Measurements from ENCODE around the gene PAX8. TPM values are rescaled to one million over a fixed set of nuclear protein-coding genes. Genes with fewer than 3 reads are reported as not detected.

Gene PAX8
- total RNA-seq, 2 donors from 2014 or later: 0.19 to 3.6 TPM

DNA sequence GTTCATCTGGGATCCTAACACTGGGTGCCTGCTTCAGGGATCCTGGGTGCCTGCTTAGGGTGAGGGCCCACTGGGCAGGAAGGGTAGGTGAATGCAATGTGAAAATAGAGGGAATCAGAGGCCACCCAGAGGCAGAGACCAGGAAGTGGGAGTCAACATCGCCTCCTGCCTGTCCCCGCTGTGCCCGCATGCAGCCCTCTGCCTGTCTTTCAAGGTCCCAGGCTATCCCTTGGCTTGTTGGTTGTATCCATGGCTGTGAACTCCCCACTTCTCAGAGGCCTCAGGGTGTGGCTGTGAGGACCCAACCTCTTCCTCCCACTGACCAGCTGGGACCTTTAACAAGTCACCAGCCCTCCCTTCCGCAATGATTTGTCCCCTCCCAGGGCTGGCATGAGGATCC is 78.5 kb downstream of the PAX8 start:
- intact Hi-C loops (cut with DNase I): loop anchor here in 1 of 2 donors (5.0 kb wide), 2 partner anchors 47 to 172 kb away; no protein-coding TSS in a partner anchor
- peak; percentile 42 for DNase-seq (ENCODE audit: low spot score)

DNA sequence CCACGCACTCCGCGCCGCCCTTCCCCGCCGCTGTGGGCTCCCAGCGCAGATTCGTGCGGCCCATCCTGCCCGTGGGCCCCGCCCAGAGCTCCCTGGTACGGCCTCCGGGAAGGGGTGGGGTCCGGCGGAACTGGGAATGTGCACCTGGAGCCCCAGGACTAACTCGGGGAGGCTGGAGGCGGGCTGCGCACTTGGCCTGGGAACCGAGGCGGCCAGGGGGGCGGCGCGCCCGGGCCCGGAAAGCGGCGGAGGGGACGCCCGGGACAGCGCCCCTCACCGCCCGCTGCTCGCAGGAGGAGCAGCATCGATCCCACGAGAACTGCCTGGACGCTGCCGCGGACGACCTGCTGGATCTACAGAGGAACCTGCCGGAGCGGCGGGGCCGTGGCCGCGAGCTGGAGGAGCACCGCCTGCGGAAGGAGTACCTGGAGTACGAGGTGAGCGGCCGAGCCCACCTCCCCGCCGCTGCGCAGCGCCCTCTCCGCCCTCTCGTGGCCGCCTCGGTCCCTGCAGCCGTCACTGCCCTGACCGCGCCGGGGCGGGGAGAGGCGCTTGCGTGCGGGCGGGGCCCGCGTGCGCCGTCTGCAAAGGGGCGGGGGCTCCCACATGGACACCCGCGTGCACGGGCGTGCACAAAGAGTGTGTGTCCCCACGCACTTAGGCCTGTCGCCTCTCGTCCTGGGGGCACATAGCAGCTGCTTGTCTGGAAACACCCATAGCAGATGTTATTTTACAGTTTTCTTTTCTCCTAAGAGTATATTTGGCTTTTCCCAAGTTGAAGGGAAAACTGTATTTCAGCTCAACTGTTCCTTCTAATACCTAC is 79.7 kb downstream of the PAX8 start:
- intact Hi-C loops (cut with DNase I): no loop called here
- peak; percentile 95 for DNase-seq (ENCODE audit: low spot score)

DNA sequence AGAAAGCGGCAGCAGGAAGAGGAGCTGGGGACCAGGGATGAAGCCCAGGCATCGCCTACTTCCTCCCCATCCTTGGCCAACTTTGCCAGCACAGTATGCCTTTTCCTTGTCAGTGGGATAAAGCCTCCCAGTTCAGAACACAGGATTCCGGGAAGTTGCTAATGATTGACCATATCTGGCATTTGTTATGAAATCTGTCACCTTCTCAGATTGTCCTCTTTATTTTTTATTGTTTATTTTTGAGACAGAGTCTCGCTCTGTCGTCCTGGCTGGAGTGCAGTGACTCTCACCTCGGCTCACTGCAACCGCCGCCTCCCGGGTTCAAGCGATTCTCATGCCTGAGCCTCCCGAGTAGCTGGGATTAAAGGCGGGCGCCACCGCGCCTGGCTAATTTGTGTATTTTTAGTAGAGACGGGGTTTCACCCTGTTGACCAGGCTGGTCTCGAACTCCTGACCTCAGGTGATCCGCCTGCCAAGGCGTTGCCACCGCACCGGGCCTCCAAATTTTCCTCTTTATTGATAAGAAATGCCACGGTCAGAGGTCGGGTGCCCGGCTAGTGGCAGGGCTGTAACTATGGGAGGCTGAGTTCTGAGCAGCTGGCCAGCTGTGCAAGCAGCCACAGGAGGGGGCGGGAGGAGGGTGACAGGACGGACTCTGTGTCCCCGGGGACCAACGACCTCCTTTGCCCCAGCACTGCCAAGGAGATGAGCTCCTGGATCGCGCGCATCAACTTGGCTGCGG is 80.5 kb downstream of the PAX8 start:
- intact Hi-C loops (cut with DNase I): no loop called here
- DNase-seq (ENCODE audit: low spot score): peak; percentile 76

DNA sequence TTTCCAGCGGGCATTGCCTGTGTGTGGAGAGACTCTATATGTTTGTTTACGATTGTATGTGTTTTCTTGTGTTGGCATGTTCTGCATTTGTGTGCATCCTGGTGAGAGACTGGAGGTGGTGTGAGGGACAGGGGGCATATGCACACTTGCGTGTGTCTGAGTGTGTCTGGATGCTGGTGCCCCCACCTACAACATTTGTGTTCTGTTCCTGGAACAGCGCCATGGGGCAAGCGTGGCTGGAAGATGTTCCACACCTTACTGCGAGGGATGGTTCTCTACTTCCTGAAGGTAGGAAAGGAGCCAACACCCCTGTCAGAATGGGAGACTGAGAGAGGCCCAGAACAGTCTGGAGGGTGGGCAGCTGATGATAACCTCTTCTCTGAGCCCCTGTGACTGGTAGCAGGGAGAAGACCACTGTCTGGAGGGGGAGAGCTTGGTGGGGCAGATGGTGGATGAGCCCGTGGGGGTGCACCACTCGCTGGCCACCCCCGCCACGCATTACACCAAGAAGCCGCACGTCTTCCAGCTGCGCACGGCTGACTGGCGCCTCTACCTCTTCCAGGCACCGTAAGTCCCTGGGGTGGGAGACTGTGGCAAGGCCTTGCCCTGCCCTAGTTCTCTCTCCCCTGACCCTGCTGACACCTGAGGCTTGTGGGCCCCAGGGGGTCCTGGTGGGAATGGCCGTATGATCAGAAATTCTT is 81.2 kb downstream of the PAX8 start:
- intact Hi-C loops (cut with DNase I): no loop called here
- DNase-seq (ENCODE audit: low spot score): peak; percentile 69

DNA sequence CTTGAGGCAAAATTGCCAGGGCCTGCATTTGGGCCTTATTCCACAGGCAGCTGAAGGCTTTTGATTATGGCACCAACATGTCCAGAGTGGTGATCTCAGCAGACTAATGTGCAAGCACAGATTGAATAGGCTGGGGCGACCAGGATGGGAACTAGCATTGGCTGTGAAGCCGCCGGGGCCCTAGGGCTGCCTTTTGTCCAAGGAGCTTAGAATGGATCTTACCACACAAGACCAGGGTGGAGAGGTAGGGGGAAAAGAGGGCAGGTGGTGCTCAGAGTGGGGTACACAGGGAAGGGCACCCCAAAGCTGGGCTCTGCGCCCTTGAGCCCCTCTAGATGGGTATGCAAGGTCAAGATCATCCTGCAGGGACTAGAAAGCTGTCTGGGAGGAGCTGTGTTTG is 81.9 kb downstream of the PAX8 start:
- intact Hi-C loops (cut with DNase I): no loop called here
- DNase-seq (ENCODE audit: low spot score): peak; percentile 41

DNA sequence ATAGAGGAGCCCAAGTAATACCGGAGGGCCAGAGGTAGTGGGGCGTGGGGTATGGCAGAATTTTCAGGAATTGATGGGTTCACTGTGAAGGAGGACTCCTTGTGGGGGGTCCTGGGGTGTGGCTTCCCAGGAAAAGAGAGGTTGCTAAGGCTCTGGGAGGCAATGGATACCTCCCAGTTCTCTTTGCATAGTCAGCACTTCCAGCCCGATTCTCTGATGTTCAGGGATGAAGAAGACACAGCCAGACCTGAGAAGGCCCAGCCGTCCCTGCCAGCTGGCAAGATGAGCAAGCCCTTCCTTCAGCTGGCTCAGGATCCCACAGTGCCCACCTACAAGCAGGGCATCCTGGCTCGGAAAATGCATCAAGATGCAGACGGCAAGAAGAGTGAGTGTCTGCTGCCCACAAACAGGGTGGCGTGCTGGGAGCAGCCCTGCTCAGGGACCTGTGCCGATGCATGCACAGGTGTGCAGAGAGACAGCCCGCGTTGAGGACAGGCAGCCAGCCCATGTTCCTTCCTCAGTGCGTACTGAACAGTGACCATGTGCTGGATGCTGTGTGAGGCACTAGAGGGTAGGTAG is 82.7 kb downstream of the PAX8 start:
- intact Hi-C loops (cut with DNase I): no loop called here
- no peak for DNase-seq (ENCODE audit: low spot score)

DNA sequence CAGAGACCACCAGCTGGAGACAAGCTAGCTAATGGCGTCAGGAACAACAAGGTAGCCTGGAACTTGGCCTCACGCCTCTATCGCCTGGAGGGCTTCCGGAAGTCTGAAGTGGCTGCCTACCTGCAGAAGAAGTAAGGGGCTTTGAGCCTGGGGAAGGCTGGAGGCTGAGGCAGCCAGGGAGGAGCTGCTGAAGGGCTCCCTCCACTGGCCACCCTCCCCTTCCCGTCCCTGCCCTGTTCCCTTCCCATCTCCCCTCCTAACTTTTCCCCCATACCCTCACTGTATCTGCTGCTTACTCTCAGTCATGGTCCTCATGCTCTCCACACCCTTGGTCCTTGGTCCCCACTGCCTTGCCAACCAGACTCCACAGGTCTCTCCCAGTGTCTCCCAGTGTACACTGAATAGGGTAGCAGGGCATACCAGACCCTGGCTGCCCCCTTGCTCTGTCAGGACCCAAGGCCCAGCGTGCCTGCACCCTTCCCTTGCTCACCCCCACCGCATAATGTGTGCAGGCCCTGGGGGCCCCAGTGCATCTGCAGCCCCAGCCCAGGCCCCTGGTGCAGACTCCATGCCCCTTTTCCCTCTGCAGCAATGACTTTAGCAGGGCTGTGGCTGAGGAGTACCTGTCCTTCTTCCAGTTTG is 86.1 kb downstream of the PAX8 start:
- intact Hi-C loops (cut with DNase I): no loop called here
- no peak for DNase-seq (ENCODE audit: low spot score)

DNA sequence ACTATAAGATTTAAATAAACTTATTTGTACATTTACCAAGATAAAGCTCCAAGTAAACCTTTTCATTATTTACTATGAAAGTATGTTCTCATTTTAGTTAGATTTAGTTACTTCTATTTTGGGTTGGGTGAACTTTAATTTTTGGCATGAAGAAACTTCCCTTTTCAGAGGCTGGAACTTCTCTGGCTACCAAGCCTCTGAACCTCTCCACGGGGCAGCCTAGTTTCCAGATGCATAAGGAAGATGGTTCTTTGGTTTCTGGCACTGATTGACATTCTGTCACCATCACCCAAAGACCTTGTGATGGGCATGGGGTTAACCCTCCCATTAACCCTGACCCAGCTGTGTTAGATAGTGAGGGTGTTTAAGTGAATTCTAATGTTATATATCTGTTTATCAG is 87.8 kb downstream of the PAX8 start:
- DNase-seq (ENCODE audit: low spot score): no peak
- intact Hi-C loops (cut with DNase I): no loop called here

DNA sequence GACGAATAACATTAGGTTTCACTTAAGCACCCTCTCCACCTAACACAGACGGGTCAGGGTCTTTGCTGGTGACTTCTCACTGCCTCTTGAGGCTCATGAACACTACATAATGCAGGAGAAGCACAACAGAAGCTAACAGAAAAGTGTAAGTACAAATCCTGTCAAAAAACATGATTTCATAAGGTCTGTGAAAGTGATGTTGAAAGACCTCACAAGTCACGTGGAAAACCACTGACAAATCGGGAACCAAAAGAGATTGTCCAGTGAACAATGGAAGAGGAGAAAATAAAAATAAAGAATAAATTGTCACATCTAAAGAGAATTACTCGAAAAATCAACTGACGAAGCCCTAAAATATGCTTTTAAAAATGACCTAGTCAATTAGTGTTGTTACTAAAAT is 91.0 kb downstream of the PAX8 start:
- intact Hi-C loops (cut with DNase I): no loop called here
- DNase-seq (ENCODE audit: low spot score): no peak

DNA sequence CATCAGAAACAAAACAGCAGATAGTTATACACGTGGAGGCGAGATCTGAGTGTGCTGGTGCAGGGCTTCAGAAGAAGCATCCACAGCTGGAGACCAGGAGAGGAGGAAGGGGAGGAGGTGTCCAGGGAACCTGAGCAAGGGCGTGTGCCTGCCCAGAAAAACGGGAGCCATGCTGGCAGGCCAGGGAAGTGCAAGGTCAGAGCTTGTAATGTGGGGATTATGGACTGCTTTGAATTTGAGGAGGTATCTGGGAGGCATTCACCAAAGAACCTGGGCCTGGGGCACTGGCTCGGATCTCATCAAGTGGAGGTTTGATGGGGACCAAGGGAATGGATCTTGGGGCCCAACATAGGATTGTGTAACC is 92.3 kb downstream of the PAX8 start:
- no peak for DNase-seq (ENCODE audit: low spot score)
- intact Hi-C loops (cut with DNase I): no loop called here

DNA sequence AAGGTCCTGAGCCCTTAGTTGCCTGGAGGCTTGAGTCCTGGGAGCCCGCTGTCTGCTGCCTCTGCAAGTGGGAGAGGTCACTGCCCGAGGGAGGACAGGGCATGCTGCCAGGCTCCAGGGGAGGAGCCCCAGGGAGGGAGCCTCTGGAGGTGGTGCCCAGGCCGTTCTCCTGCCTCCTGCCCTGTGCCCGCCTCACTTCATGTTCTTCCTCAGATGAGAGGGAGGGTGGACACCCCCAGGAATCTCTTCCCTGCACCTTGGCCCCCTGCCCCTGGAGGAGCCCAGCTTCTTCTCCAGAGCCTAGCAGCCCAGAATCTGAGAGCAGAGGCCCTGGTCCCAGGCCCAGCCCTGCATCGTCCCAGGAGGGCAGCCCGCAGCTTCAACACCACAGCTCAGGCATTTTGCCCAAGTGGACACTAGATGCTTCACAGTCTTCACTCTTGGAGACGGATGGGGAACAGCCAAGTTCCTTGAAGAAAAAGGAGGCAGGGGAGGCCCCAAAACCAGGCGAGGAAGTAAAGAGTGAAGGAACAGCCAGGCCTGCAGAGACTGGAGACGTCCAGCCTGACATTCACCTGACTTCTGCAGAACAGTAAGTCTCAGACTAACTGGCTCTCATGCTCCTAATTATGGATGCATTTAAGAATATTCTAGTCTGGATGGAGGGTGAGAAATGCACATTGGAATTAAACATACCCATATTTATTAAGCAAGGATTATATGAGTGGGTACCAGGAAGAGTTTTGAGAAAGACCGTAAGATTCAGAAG is 92.9 kb downstream of the PAX8 start:
- DNase-seq (ENCODE audit: low spot score): no peak
- intact Hi-C loops (cut with DNase I): no loop called here

DNA sequence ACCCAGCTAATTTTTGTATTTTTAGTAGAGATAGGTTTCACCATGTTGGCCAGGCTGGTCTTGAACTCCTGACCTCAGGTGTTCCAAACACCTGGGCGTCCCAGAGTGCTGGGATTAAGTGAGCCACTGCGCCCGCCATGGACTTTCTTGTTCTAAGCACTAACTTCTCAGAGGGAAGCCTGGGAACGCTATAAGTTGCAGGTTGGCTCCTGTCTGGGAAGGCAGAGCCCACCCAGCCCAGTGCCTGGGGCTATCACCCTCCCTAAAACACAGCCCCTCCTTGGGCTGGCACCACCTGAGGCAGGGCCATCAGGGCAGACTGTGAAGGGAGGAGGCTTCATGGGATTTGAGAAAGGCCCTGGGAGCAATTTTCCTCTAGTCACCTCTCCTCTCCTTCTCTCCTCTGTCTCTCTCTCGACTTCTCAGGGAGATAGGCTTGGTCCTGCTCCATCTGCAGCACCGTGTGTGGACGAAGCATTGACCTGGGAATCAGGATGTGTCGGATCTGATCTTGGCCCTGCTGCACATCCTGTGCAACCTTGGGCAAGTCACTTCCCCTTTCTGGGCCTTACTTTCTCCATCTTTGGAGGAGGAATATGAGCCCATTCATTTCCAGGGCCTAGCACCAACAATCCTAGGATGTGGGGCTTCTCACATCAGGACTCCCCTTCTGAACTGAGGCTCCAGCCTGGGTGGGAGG is 94.0 kb downstream of the PAX8 start:
- intact Hi-C loops (cut with DNase I): no loop called here
- peak; percentile 38 for DNase-seq (ENCODE audit: low spot score)

DNA sequence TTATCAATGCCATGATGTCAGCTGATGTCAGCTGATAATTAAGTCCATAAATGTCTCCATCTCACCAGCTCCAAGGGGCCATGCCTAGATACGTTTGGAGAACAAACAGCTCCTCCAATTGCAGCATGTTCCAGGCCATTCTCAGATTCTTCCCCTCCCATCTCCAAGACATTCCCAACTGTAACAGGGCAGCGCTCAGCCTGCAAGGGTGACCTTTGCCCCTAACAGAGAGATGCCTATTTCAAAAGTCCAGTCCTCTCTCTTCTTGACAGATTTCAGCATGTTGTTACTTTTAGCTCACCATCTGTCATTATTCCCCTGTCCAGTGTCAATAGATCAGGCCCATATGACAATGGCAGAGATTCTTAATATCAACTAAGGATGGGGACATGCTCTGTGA is 95.0 kb downstream of the PAX8 start:
- DNase-seq (ENCODE audit: low spot score): peak; percentile 3
- intact Hi-C loops (cut with DNase I): no loop called here

DNA sequence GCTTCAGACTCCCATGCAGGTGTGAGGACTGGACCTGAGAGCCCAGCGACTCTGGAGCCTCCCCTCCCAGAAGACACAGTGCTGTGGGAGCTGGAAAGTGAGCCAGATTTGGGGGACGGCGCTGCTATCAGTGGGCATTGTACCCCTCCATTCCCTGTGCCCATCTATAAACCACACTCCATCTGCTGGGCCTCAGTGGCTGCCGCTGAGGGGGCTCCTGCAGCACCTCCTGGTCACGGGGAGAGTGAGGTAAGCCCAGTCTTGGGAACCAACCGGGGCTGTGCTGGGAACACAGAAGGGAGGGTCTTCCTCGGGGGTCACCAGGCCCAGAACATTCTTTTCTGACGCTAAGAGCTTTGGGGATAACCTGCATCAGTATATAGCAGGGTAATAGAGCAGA is 95.5 kb downstream of the PAX8 start:
- DNase-seq (ENCODE audit: low spot score): peak; percentile 52
- intact Hi-C loops (cut with DNase I): no loop called here

DNA sequence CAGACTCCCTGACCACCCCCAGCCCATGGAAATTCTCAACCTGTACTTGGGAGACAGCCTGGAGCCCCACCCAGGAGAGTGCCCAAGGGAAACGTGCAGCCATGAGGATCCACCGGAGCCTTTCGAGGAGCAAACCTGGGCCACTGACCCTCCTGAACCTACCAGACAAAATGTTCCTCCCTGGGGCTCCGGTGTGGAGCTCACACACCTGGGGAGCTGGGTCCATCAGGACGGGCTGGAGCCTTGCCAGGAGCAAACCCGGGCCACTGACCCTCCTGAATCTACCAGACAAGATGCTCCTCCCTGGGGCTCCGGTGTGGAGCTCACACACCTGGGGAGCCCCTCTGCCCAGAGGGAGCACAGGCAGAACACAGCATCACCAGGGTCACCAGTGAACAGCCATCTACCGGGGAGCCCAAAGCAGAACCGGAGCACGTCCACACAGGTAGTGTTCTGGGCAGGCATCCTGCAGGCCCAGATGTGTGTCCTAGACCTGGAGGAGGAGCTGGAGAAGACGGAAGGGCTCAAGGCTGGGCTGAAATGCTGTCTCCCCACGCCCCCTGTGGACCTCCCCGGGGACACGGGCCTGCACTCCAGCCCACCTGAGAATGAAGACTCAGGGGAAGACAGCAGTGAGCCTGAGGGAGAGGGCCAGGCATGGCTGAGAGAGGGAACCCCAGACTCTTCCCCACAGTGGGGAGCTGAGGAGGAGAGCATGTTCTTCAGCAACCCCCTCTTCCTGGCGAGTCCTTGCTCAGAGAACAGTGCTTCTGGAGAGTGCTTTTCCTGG is 96.1 kb downstream of the PAX8 start:
- intact Hi-C loops (cut with DNase I): no loop called here
- DNase-seq (ENCODE audit: low spot score): peak; percentile 73

DNA sequence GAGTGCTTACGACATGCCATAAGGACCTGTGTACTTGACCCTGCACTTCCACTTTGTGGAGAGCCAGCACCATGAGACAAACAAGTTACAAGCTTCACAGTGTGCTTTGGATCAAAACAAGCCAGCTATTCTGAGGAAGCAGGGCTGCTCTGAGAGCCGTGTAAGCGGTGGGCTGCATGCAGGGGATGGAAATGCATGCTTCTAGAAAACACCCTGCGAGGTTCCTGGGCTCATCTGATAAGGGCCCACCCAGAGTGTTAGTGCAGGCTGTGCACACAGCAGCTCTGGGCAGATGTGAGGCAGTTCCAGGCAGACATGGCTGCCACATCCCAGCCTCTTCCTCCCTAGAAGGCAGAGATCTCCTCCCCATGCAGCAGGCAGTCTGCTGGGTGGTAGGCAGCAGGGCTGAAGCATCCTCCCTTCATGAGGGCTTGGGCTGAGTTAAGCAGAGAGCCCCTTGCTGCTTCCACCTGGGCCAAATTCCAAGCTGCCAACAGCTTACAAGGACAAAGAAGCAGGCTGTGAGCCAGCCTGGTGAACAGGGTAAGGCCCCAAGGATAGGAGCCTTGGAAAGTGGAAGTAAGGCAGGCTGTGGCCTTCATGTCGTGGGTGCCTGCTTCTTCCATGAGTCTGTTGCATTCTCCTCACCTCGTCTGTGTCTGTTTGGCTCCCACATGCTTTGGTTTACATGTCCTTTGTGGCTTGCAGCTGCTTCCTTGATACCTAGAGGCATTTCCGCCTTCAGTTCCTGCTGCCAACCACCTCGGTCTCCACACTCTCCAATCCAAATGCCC is 97.3 kb downstream of the PAX8 start:
- peak; percentile 30 for DNase-seq (ENCODE audit: low spot score)

More for the DNA sequence above, 97.3 kb downstream of the PAX8 start:
- intact Hi-C loops (cut with DNase I): no loop called here
